MM.1S (cell line): ENCODE measurements around the gene SEPTIN3.

Experiments
- DNase-seq: peaks from one replicate; pipeline ENCODE4 v3.0.0-alpha.2; 2015
- H2AFZ ChIP-seq: fragments of 300-600 bp; sonication (generic); 2 replicates; pipeline ENCODE4 v1.6.0; 2016; ENCODE audit warnings: antibody characterized with exemption, low read length
- H3F3A ChIP-seq: fragments of 300-600 bp; sonication (generic); 2 replicates; pipeline ENCODE4 v1.6.1; 2016; ENCODE audit warnings: mild to moderate bottlenecking, antibody characterized with exemption, low read length, moderate library complexity, mixed read lengths; ENCODE audit not compliant: insufficient read depth
- H3K27ac ChIP-seq: fragments of 300-600 bp; sonication (generic); 2 replicates; pipeline ENCODE4 v1.5.1; 2016; ENCODE audit warnings: mild to moderate bottlenecking, low read length
- H3K27me3 ChIP-seq: fragments of 300-600 bp; sonication (generic); replicated peaks from 2 replicates; pipeline ENCODE4 v1.6.0; 2016; ENCODE audit warnings: low read length; ENCODE audit not compliant: insufficient read depth
- H3K36me3 ChIP-seq: fragments of 300-600 bp; sonication (generic); replicated peaks from 2 replicates; pipeline ENCODE4 v1.6.1; 2016; ENCODE audit warnings: mild to moderate bottlenecking, low read length, mixed read lengths; ENCODE audit not compliant: insufficient read depth
- H3K4me1 ChIP-seq: fragments of 300-600 bp; sonication (generic); 2 replicates; pipeline ENCODE4 v1.6.1; 2016; ENCODE audit warnings: low read length, mixed read lengths
- H3K4me2 ChIP-seq: fragments of 300-600 bp; sonication (generic); 2 replicates; pipeline ENCODE4 v1.6.0; 2016; ENCODE audit warnings: low read depth, low read length
- H3K4me3 ChIP-seq: fragments of 300-600 bp; sonication (generic); 2 replicates; pipeline ENCODE4 v1.5.1; 2016; ENCODE audit warnings: low read length, mixed read lengths
- H3K79me2 ChIP-seq: fragments of 300-600 bp; sonication (generic); 2 replicates; pipeline ENCODE4 v1.6.1; 2016; ENCODE audit warnings: mixed run types, low read length, mixed read lengths
- H3K9ac ChIP-seq: fragments of 300-600 bp; sonication (generic); 2 replicates; pipeline ENCODE4 v1.6.1; 2016; ENCODE audit warnings: low read length, mixed read lengths
- H3K9me2 ChIP-seq: fragments of 300-600 bp; sonication (generic); replicated peaks from 2 replicates; pipeline ENCODE4 v1.6.1; 2016; ENCODE audit warnings: mild to moderate bottlenecking, low read length, mixed read lengths; ENCODE audit not compliant: insufficient read depth
- H3K9me3 ChIP-seq: fragments of 300-600 bp; sonication (generic); replicated peaks from 2 replicates; pipeline ENCODE4 v1.6.1; 2016; ENCODE audit warnings: mild to moderate bottlenecking, low read length, mixed read lengths; ENCODE audit not compliant: insufficient read depth
- H4K20me1 ChIP-seq: fragments of 300-600 bp; sonication (generic); 2 replicates; pipeline ENCODE4 v1.6.1; 2016; ENCODE audit warnings: mild to moderate bottlenecking, low read length, moderate library complexity, mixed read lengths; ENCODE audit not compliant: insufficient read depth
- CTCF ChIP-seq: fragments of 300-600 bp; sonication (generic); IDR thresholded peaks from 2 replicates; pipeline ENCODE4 v1.5.1; 2016; ENCODE audit warnings: antibody characterized with exemption, low read length, mixed read lengths
- EZH2 ChIP-seq: fragments of 300-600 bp; sonication (generic); optimal IDR thresholded peaks from 2 replicates; pipeline ENCODE3; 2017; ENCODE audit warnings: low read depth, mild to moderate bottlenecking, antibody characterized with exemption, low read length, mixed read lengths
- EZH2phosphoT487 ChIP-seq: fragments of 300-600 bp; sonication (generic); IDR thresholded peaks from 2 replicates; pipeline ENCODE4 v1.6.1; 2018; ENCODE audit warnings: antibody characterized with exemption, low read length

The SEPTIN3 gene

GRCh38 chr22:42001121-42001520 is 31.9 kb downstream of the SEPTIN3 start:
- H3K27me3 ChIP-seq: no peaks in the 10 kb centered on the region
- no peak for TF ChIP-seq EZH2
- TF ChIP-seq EZH2phosphoT487: no peak
- TF ChIP-seq CTCF: no peak
- H3K36me3 ChIP-seq: no peaks in the 10 kb centered on the region
- no peak overlapping the region for H3K4me3 ChIP-seq
- no peak overlapping the region for H3K4me2 ChIP-seq
- peaks cover 15% of the 10 kb centered on the region for H3K4me1 ChIP-seq
- H4K20me1 ChIP-seq: no peaks in the 10 kb centered on the region
- no peak overlapping the region for H2AFZ ChIP-seq
- no peaks in the 10 kb centered on the region for H3K9me2 ChIP-seq
- DNase-seq: no peak
- H3K9ac ChIP-seq: no peak overlapping the region
- H3F3A ChIP-seq: no peaks in the 10 kb centered on the region
- H3K27ac ChIP-seq: no peak overlapping the region
- no peaks in the 10 kb centered on the region for H3K9me3 ChIP-seq
- H3K79me2 ChIP-seq: peaks cover 10% of the 10 kb centered on the region

GRCh38 chr22:42001706-42002105 is 32.5 kb downstream of the SEPTIN3 start:
- H2AFZ ChIP-seq: no peak overlapping the region
- no peaks in the 10 kb centered on the region for H4K20me1 ChIP-seq
- no peak overlapping the region for H3K9ac ChIP-seq
- no peak for DNase-seq
- H3K4me1 ChIP-seq: peaks cover 15% of the 10 kb centered on the region
- H3K27ac ChIP-seq: no peak overlapping the region
- no peak overlapping the region for H3K4me3 ChIP-seq
- TF ChIP-seq CTCF (no peak), EZH2 (no peak), EZH2phosphoT487 (no peak)
- no peaks in the 10 kb centered on the region for H3F3A ChIP-seq
- no peaks in the 10 kb centered on the region for H3K36me3 ChIP-seq
- no peak overlapping the region for H3K4me2 ChIP-seq
- no peaks in the 10 kb centered on the region for H3K9me2 ChIP-seq
- no peaks in the 10 kb centered on the region for H3K9me3 ChIP-seq
- H3K79me2 ChIP-seq: peaks cover 10% of the 10 kb centered on the region
- no peaks in the 10 kb centered on the region for H3K27me3 ChIP-seq

GRCh38 chr22:42007922-42008321 is 38.7 kb downstream of the SEPTIN3 start:
- Histone ChIP-seq H3K4me1 (no peaks in the 10 kb centered on the region), H3K79me2 (no peaks in the 10 kb centered on the region), H3K27ac (no peak overlapping the region), H3K27me3 (no peaks in the 10 kb centered on the region), H3K9ac (no peak overlapping the region), H3K36me3 (no peaks in the 10 kb centered on the region), H4K20me1 (no peaks in the 10 kb centered on the region), H3F3A (no peaks in the 10 kb centered on the region), H3K4me2 (no peak overlapping the region), H2AFZ (no peak overlapping the region), H3K4me3 (no peak overlapping the region), H3K9me2 (no peaks in the 10 kb centered on the region), H3K9me3 (no peaks in the 10 kb centered on the region)
- no peak for DNase-seq
- TF ChIP-seq EZH2phosphoT487 (no peak), EZH2 (no peak), CTCF (no peak)
